Esophagus muscularis mucosa (tissue), 3 donors: ENCODE data around the gene DVL1.

Experiments
- EP300 ChIP-seq: sonication (generic); formaldehyde crosslinking; IDR thresholded peaks from one replicate; pipeline ENCODE4 v1.6.1; 2017; ENCODE audit warnings: antibody characterized with exemption
- POLR2AphosphoS5 ChIP-seq, 2 donors: sonication (generic); formaldehyde crosslinking; IDR thresholded peaks; one replicate each; pipeline ENCODE4 v1.6.1; 2017; ENCODE audit warnings: antibody characterized with exemption in 2 of 2

GRCh38 chr1:1310476-1311053 is 38.7 kb downstream of the DVL1 start:
- no peak for TF ChIP-seq POLR2AphosphoS5 (IDR thresholded peaks at IDR 0.05)
- TF ChIP-seq EP300, result no peak
